GM10847 (cell line): ENCODE data around the gene SDK1.

Source experiments
- POLR2A ChIP-seq: IDR thresholded peaks from 2 replicates; pipeline ENCODE4 v1.6.1; 2011; ENCODE audit not compliant: insufficient read length; ENCODE audit errors: extremely low read depth

The SDK1 gene

GRCh38 chr7:4175346-4175973, 874.4 kb downstream of the SDK1 start:
- no peak for TF ChIP-seq POLR2A

DNA sequence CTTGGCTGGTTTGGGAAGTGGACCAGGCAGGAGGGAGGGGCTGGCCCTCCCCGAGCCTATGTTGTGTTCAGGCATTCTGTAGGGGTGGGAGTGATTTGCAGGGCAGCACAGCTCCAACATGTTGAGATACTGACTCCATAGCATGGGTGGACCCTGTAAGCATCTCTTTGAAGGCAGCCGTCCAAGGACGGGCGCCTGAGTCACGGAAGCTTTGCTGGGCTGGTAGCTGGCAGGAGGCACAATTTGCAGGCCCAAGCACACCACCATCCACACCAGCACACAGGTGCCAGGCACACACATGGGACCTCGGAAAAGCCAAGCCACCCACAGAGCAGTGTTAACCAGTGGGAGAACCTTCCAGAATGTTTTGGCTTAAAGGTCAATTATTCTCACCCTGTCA, 875.9 kb downstream of the SDK1 start:
- no peak for TF ChIP-seq POLR2A

- no peak for TF ChIP-seq POLR2A
Observed at GRCh38 chr7:4178416-4178815, 877.4 kb downstream of the SDK1 start.

DNA sequence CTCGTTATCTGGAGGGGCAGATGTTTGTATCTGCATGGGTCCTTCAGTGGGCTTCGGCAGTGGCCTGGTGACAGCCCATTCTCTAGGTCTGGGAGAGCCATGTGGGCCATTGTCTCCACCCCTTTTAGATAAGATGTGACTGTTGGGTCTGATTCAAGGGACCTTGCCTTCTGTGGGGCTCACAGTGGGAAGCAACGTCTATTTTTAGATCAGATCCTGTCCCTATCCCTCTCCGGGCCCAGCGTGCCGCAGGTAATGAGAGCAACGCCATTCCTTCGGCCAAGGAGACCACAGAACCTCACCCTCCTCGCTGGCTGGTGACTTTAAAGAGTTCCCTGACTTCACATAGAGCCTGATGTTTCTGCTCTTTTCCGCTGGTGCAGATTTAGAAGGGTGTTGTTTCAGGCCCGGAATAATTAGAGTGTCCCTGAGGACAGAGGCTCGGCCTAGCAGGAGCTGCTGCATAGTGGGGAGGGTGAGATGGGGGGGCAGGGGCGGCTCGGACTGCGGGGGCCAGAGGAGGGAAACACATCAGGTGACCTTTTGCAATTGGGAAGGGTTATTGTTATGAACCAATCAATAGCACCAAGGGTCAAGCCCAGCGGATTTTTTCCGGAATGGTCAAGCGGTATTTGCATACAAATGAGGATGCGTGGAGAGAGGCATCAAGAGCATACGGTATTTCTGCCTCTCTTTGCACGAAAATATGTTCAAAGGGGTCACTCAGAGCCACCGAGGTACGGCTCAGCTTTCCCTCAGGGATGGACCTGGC, 878.0 kb downstream of the SDK1 start:
- TF ChIP-seq POLR2A: no peak

DNA sequence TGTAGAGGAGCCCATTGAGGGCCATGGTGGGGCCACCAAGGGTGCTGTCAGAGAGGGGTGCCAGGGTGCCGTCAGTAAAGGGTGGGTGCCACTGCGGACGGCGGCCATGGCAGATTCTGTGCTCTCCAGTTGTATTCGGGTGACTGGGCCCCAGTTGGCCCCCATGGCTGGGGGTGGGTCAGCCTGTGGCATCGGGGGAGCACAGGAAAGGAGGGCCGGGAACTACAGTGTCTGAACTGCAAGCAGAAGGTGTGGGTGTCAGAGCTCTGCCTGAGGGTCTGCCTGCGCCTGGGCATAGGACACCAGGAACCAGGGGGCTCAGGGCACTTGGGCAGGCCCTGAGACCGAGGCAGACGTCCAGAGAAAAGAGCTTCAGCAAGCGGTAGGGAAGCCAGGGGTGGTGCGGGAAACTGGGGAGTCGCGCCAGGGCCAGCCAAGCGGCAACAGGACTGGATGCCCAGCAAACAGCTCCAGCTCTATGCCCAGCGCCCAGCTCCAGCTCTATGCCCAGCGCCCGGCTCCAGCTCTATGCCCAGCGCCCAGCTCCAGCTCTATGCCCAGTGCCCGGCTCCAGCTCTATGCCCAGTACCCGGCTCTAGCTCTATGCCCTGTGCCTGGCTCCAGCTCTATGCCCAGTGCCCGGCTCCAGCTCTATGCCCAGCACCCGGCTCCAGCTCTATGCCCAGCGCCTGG, 878.8 kb downstream of the SDK1 start:
- TF ChIP-seq POLR2A: no peak

GRCh38 chr7:4181446-4181845, 880.4 kb downstream of the SDK1 start:
- no peak for TF ChIP-seq POLR2A

DNA sequence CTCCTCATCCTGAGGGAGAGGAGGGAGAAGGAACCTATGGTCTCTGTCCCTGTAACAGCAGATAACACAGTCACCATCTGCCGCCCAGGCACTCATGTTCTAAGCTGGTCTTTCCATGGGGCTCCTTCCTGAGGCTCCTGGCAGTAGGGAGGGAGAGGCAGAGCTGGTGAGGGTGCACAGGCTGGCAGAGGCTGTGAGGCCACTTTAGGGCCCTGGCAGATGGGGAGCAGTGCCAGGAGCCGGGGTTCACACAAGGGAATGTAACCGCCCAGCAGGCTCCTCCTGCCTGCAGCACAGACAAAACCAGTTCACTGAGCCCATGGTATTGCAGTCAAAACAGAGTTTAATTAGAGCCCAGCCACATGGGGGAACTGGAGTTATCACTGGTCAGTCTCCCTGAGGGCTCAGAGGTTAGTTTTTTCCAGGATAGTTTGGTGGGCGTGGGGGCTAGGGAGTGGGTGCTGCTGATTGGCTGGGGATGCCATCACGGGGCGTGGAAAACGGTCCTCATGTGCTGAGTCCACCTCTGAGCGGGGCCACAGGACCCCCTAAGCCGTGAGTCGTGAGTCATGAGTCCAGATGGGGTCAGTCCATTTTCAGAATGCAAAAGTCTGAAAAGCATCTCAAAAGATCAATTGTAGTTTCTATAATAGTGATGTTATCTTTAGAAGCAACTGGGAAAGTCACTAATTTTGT, 881.7 kb downstream of the SDK1 start:
- TF ChIP-seq POLR2A: no peak

GRCh38 chr7:4184653-4185052, 883.6 kb downstream of the SDK1 start:
- TF ChIP-seq POLR2A: no peak

- TF ChIP-seq POLR2A: no peak
Observed at GRCh38 chr7:4185136-4185535, 884.1 kb downstream of the SDK1 start.

GRCh38 chr7:4185721-4186512, 884.9 kb downstream of the SDK1 start:
- no peak for TF ChIP-seq POLR2A

- TF ChIP-seq POLR2A: no peak
Observed at GRCh38 chr7:4186513-4186780, 885.4 kb downstream of the SDK1 start.

- TF ChIP-seq POLR2A: no peak
Observed at GRCh38 chr7:4188651-4189050, 887.6 kb downstream of the SDK1 start.

DNA sequence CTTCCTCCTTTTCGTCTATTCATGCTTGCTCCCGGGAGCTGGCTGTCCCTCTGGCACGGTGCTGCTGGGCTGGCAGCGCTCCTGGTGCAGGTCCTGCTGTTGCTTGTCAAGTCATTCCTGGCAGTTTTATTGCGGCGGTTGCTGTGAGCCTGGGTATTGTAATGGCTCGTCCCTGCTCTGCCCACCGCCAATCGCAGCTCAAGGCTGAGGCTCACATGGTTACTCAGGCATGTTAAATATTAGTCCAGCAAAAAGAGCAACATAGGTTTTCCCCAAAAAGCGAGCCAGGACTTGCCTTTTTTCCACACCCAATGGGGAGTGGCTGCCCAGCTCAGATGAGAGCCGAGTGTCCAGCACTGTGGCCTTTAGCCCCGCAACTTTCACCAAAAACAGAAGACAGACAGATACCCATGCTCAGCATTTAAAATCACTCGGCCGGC, 888.1 kb downstream of the SDK1 start:
- TF ChIP-seq POLR2A: no peak

GRCh38 chr7:4190010-4190981, 889.2 kb downstream of the SDK1 start:
- no peak for TF ChIP-seq POLR2A
